Osteoblast (primary cell): ENCODE results near the gene PLS1. TPM values are rescaled to one million over a fixed set of nuclear protein-coding genes. Genes with fewer than 3 reads are reported as not detected.
A peak's percentile ranks its signal among the peaks of the same experiment; 100 is the strongest.

Experiments used
- DNase-seq: peaks from one replicate; pipeline ENCODE4 v3.0.0; 2011; ENCODE audit warnings: low spot score, mixed read lengths; ENCODE audit not compliant: insufficient read length; ENCODE audit errors: missing footprints
- H2AFZ ChIP-seq: 2 replicates; pipeline ENCODE4 v1.6.0; 2011; ENCODE audit warnings: mild to moderate bottlenecking, low read length
- H3K27ac ChIP-seq: 2 replicates; pipeline ENCODE4 v1.5.1; 2011; ENCODE audit warnings: mild to moderate bottlenecking, low read depth, low read length, moderate library complexity
- H3K27me3 ChIP-seq: 2 replicates; pipeline ENCODE4 v1.6.0; 2012; ENCODE audit warnings: mild to moderate bottlenecking, control low read depth, inconsistent platforms, low read length, moderate library complexity; ENCODE audit not compliant: insufficient read depth
- H3K36me3 ChIP-seq: 2 replicates; pipeline ENCODE4 v1.5.1; 2011; ENCODE audit warnings: mild to moderate bottlenecking, low read length, control low read depth, moderate library complexity; ENCODE audit not compliant: insufficient read depth
- H3K4me1 ChIP-seq: 2 replicates; pipeline ENCODE4 v1.5.1; 2011; ENCODE audit warnings: mild to moderate bottlenecking, low read length, control low read depth, moderate library complexity; ENCODE audit not compliant: insufficient read depth
- H3K4me2 ChIP-seq: 2 replicates; pipeline ENCODE4 v1.6.0; 2011; ENCODE audit warnings: mild to moderate bottlenecking, low read length; ENCODE audit not compliant: insufficient read depth
- H3K4me3 ChIP-seq: fragments of 200-600 bp; sonication (generic); 3 replicates; pipeline ENCODE4 v1.5.1; 2012; ENCODE audit warnings: mild to moderate bottlenecking, low read length, inconsistent platforms; ENCODE audit not compliant: insufficient read depth
- H3K79me2 ChIP-seq: 2 replicates; pipeline ENCODE4 v1.6.0; 2012; ENCODE audit warnings: mild to moderate bottlenecking, low read length, control low read depth, inconsistent platforms; ENCODE audit not compliant: insufficient read depth
- H3K9me3 ChIP-seq: 2 replicates; pipeline ENCODE4 v1.5.1; 2011; ENCODE audit warnings: low read depth, low read length, control low read depth
- H4K20me1 ChIP-seq: 2 replicates; pipeline ENCODE4 v1.6.0; 2012; ENCODE audit warnings: mild to moderate bottlenecking, low read length, control low read depth; ENCODE audit not compliant: insufficient read depth
- total RNA-seq: library from RNA; depleted of rRNA; stranded (reverse); fragments of >200 nt; gene quantifications from 2 replicates; pipeline ENCODE4 v1.2.3, GENCODE V29; 2012
- TF ChIP-seq, protein P1 (sequence below): IDR thresholded peaks from 2 replicates; pipeline ENCODE4 v1.5.1; 2011; ENCODE audit warnings: mild to moderate bottlenecking, low read depth, low read length, moderate library complexity; ENCODE audit errors: extremely low read depth

The PLS1 gene
- total RNA-seq, 1 donor: 1.1 TPM

DNA sequence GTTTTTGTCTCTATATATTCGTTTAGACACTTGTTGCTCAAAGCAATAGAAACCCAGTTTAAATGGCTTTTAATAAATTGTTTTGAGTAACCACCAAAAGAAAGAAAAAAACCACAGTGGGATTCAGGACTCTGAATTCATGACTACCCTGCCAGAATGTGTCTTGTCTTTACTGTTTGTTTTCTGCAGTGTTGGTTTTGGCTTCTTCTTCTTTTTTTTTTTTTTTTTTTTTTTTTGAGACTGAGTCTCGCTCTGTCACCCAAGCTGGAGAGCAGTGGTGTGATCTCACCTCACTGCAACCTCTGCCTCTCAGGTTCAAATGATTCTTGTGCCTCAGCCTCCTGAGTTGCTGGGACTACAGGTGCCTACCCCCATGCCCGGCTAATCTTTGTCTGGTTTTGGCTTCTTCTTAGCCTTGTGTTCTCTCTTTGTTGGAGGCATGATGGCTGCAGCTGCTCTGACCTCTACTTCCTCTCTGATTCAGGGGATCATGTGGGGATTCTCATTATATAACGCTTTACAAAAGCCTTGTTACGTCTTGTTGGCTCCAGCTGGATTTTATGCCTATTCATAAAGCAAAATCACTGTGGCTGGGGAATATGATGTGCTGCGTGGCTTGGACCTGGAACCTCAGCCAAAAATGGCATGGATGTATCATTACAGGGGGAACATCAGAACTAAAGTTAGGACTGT lies 54.0 kb downstream of the PLS1 start:
- no peaks in the 10 kb centered on the region for H3K27me3 ChIP-seq
- H2AFZ ChIP-seq: peak overlapping the region; percentile 66
- H3K79me2 ChIP-seq: no peaks in the 10 kb centered on the region
- no peaks in the 10 kb centered on the region for H3K4me1 ChIP-seq
- TF ChIP-seq, protein P1, sequence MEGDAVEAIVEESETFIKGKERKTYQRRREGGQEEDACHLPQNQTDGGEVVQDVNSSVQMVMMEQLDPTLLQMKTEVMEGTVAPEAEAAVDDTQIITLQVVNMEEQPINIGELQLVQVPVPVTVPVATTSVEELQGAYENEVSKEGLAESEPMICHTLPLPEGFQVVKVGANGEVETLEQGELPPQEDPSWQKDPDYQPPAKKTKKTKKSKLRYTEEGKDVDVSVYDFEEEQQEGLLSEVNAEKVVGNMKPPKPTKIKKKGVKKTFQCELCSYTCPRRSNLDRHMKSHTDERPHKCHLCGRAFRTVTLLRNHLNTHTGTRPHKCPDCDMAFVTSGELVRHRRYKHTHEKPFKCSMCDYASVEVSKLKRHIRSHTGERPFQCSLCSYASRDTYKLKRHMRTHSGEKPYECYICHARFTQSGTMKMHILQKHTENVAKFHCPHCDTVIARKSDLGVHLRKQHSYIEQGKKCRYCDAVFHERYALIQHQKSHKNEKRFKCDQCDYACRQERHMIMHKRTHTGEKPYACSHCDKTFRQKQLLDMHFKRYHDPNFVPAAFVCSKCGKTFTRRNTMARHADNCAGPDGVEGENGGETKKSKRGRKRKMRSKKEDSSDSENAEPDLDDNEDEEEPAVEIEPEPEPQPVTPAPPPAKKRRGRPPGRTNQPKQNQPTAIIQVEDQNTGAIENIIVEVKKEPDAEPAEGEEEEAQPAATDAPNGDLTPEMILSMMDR: no peak
- H4K20me1 ChIP-seq: no peaks in the 10 kb centered on the region
- no peak overlapping the region for H3K4me3 ChIP-seq
- no peaks in the 10 kb centered on the region for H3K9me3 ChIP-seq
- H3K27ac ChIP-seq: no peak overlapping the region
- no peaks in the 10 kb centered on the region for H3K36me3 ChIP-seq
- H3K4me2 ChIP-seq: no peak overlapping the region
- no peak for DNase-seq

DNA sequence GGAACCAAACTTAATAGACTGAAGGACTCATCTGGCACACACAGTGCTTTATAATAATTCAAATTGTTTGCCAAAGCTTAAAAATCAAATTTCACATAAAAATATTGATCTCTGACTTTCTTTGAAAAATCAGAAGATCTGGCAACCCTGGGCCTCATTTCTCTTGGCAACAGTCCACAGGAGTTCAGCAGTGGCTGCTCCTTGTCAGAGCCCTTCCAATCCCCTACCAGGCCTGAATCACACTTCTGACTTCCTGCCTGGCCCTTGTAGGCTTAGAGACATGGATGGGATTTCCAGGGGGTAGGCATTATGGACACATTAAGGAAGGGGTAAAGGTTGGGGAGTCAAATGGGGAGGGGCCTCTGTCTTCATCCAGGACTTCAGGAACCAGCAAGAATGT lies 55.5 kb downstream of the PLS1 start:
- Histone ChIP-seq H3K4me3 (no peak overlapping the region), H3K27ac (no peak overlapping the region), H2AFZ (no peak overlapping the region), H3K79me2 (no peaks in the 10 kb centered on the region), H3K27me3 (no peaks in the 10 kb centered on the region), H3K4me1 (no peaks in the 10 kb centered on the region), H3K4me2 (no peak overlapping the region), H3K9me3 (no peaks in the 10 kb centered on the region), H3K36me3 (no peaks in the 10 kb centered on the region), H4K20me1 (no peaks in the 10 kb centered on the region)
- TF ChIP-seq, protein P1: no peak
- no peak for DNase-seq

DNA sequence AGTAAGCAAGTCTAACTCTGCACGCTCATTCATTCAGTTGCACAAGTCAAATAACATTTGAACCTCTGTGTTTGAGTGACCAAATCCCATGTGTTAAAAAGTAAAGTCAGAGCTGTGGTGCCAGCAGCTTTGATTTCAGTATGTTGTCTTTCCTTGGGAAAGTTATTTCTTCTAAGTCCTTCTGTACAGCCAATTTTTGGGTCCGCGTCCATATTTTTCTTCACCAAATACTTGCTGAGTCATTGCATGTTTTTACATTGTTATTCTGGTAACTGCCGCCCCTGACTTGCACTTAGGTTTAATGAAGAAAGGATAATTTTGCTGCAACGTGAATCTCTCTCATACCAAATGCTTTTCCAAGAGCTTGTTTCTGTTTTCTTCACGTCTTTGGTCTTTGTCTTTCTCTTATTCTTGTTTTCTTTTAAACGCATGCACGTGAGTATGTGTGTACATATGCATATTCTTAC lies 56.7 kb downstream of the PLS1 start:
- no peaks in the 10 kb centered on the region for H4K20me1 ChIP-seq
- H3K9me3 ChIP-seq: no peaks in the 10 kb centered on the region
- no peaks in the 10 kb centered on the region for H3K4me1 ChIP-seq
- TF ChIP-seq, protein P1: no peak
- H3K4me2 ChIP-seq: no peak overlapping the region
- no peaks in the 10 kb centered on the region for H3K79me2 ChIP-seq
- no peaks in the 10 kb centered on the region for H3K36me3 ChIP-seq
- DNase-seq: peak; percentile 34
- H3K4me3 ChIP-seq: no peak overlapping the region
- H3K27me3 ChIP-seq: no peaks in the 10 kb centered on the region
- H3K27ac ChIP-seq: no peak overlapping the region
- H2AFZ ChIP-seq: peak overlapping the region; percentile 66

DNA sequence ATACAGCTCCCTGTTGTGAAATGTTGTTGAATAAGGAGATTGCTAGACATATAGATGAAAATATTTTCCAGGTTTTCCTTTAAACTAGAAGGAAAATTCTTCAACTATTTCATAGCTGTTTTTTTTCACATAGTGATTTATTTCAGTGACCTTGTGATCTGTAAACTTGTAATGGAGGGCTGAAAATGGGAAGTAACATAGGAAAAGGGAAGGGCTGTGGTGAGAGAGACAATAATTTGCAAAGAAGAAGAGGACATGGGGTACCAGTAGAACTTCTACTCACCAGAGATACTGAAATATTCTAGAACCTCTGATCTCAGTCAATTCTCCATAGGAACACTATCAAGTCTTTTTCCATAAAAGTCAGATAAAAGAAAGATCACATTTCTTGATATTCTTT lies 60.4 kb downstream of the PLS1 start:
- H2AFZ ChIP-seq: no peak overlapping the region
- H3K36me3 ChIP-seq: no peaks in the 10 kb centered on the region
- DNase-seq: no peak
- no peaks in the 10 kb centered on the region for H3K9me3 ChIP-seq
- no peaks in the 10 kb centered on the region for H3K79me2 ChIP-seq
- no peak overlapping the region for H3K4me2 ChIP-seq
- no peak overlapping the region for H3K4me3 ChIP-seq
- no peaks in the 10 kb centered on the region for H3K4me1 ChIP-seq
- H4K20me1 ChIP-seq: no peaks in the 10 kb centered on the region
- H3K27me3 ChIP-seq: no peaks in the 10 kb centered on the region
- no peak overlapping the region for H3K27ac ChIP-seq
- TF ChIP-seq, protein P1: no peak
